ENCODE measurements around the gene CREBRF.
A peak's percentile ranks its signal among the peaks of the same experiment; 100 is the strongest.
"Not testable (repeated sequence)": the region's sequence is repeated elsewhere in the genome, so short reads cannot be mapped to it uniquely, and the experiment has no call there.

The CREBRF gene

GRCh38 chr5:173089581-173089980, 33.4 kb downstream of the CREBRF start:
- DNase-seq = no peak

- DNase-seq = no peak
These were observed 34.5 kb downstream of the CREBRF start for GRCh38 chr5:173090639-173091038.

GRCh38 chr5:173091981-173092380, 35.8 kb downstream of the CREBRF start:
- no peak for DNase-seq

- no peak for DNase-seq
These were observed 37.5 kb downstream of the CREBRF start for GRCh38 chr5:173093606-173094005.

- DNase-seq = no peak
These were observed 38.0 kb downstream of the CREBRF start for GRCh38 chr5:173094012-173094661.

GRCh38 chr5:173098787-173099186, 42.6 kb downstream of the CREBRF start:
- DNase-seq = no peak

- no peak for DNase-seq
These were observed 43.3 kb downstream of the CREBRF start for GRCh38 chr5:173099461-173099860.

GRCh38 chr5:173101245-173101644, 45.1 kb downstream of the CREBRF start:
- no peak for DNase-seq

- no peak for DNase-seq
These were observed 47.3 kb downstream of the CREBRF start for GRCh38 chr5:173103411-173103810.

- no peak for DNase-seq
These were observed 52.8 kb downstream of the CREBRF start for GRCh38 chr5:173108914-173109313.

GRCh38 chr5:173114536-173114935, 58.4 kb downstream of the CREBRF start:
- no peak for DNase-seq

GRCh38 chr5:173119719-173120118, 63.6 kb downstream of the CREBRF start:
- DNase-seq = no peak

GRCh38 chr5:173123416-173123815, 67.3 kb downstream of the CREBRF start:
- no peak for DNase-seq

- not testable (repeated sequence) for DNase-seq
These were observed 76.0 kb downstream of the CREBRF start for GRCh38 chr5:173132166-173132565.

GRCh38 chr5:173138707-173139106, 82.6 kb downstream of the CREBRF start:
- DNase-seq = no peak

GRCh38 chr5:173139631-173140030, 83.5 kb downstream of the CREBRF start:
- no peak for DNase-seq

- no peak for DNase-seq
These were observed 84.6 kb downstream of the CREBRF start for GRCh38 chr5:173140769-173141168.

- no peak for DNase-seq
These were observed 87.4 kb downstream of the CREBRF start for GRCh38 chr5:173143567-173143966.

- peak; percentile 81 for DNase-seq
These were observed 88.3 kb downstream of the CREBRF start, which contains the start of gene BNIP1 for GRCh38 chr5:173144200-173145176. BNIP1 (plus strand) TSS chr5:173144531; CDS start chr5:173144546, 15 bp downstream.

GRCh38 chr5:173148354-173148753, 92.2 kb downstream of the CREBRF start:
- no peak for DNase-seq

GRCh38 chr5:173152547-173152946, 96.4 kb downstream of the CREBRF start:
- no peak for DNase-seq

- DNase-seq = no peak
These were observed 97.7 kb downstream of the CREBRF start for GRCh38 chr5:173153842-173154241.

GRCh38 chr5:173154619-173155018, 98.5 kb downstream of the CREBRF start:
- not testable (repeated sequence) for DNase-seq

GRCh38 chr5:173155912-173156311, 99.8 kb downstream of the CREBRF start:
- DNase-seq = no peak
